RWPE2 (cell line): Measurements from ENCODE around the gene ELFN1.

Source experiments
- ATAC-seq: fragments of 200-7000 bp; cut with Tn5 transposase; 3 replicates; pipeline ENCODE4 v1.9.1; 2021; ENCODE audit warnings: low read depth
- DNase-seq: peaks from one replicate; pipeline ENCODE4 v3.0.0-alpha.2; 2020; ENCODE audit warnings: low spot score
- H3K27ac ChIP-seq: fragments of 450-650 bp; 2 replicates; pipeline ENCODE4 v1.5.1; 2017; ENCODE audit warnings: mild to moderate bottlenecking; ENCODE audit not compliant: poor library complexity, severe bottlenecking
- H3K27me3 ChIP-seq: fragments of 250-450 bp; sonication (Bioruptor Pico); 2 replicates; pipeline ENCODE4 v1.5.1; 2021; ENCODE audit warnings: mild to moderate bottlenecking, moderate library complexity; ENCODE audit not compliant: insufficient read depth, poor library complexity, severe bottlenecking
- H3K36me3 ChIP-seq: fragments of 250-450 bp; sonication (Bioruptor Pico); 2 replicates; pipeline ENCODE4 v1.5.1; 2020; ENCODE audit warnings: low read depth, mild to moderate bottlenecking, moderate library complexity
- H3K4me1 ChIP-seq: fragments of 250-450 bp; sonication (Bioruptor Pico); 2 replicates; pipeline ENCODE4 v1.5.1; 2021; ENCODE audit warnings: mild to moderate bottlenecking, moderate library complexity; ENCODE audit not compliant: insufficient read depth, poor library complexity, severe bottlenecking
- H3K4me3 ChIP-seq: fragments of 250-450 bp; sonication (Bioruptor Pico); 2 replicates; pipeline ENCODE4 v1.5.1; 2021; ENCODE audit warnings: mild to moderate bottlenecking, moderate library complexity; ENCODE audit not compliant: severe bottlenecking
- H3K9me3 ChIP-seq: fragments of 250-450 bp; sonication (Bioruptor Pico); 2 replicates; pipeline ENCODE4 v1.5.1; 2021; ENCODE audit warnings: mild to moderate bottlenecking, moderate library complexity; ENCODE audit not compliant: severe bottlenecking
- TF ChIP-seq, protein P1 (sequence below): fragments of 450-650 bp; IDR thresholded peaks from one replicate; pipeline ENCODE4 v1.5.1; 2017; ENCODE audit warnings: mild to moderate bottlenecking, moderate library complexity; ENCODE audit not compliant: poor library complexity, severe bottlenecking

ELFN1 gene

DNA sequence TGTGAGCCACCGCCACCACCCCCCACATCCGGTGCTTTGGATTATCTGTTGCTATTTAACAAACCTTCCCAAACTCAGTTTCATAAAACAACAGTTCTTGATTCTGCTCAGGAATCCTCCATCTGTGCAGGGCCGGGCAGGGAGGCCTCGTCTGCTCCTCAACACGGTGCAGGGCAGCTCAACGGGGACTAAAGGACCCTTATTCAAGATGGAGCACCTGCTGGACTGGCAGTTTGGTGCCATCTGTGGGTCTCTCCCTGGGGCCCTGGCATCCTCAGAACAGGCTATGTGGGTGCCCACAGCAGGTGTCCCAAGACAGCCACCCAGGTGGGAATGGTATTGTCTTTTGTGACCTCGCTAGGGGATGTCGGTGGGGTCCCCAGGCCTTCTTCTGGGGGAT, 31.0 kb upstream of the ELFN1 start:
- Histone ChIP-seq H3K27me3 (no peaks in the 10 kb centered on the region), H3K4me3 (no peak overlapping the region), H3K27ac (no peak overlapping the region), H3K4me1 (no peaks in the 10 kb centered on the region), H3K36me3 (no peaks in the 10 kb centered on the region), H3K9me3 (no peaks in the 10 kb centered on the region)
- TF ChIP-seq, protein P1, sequence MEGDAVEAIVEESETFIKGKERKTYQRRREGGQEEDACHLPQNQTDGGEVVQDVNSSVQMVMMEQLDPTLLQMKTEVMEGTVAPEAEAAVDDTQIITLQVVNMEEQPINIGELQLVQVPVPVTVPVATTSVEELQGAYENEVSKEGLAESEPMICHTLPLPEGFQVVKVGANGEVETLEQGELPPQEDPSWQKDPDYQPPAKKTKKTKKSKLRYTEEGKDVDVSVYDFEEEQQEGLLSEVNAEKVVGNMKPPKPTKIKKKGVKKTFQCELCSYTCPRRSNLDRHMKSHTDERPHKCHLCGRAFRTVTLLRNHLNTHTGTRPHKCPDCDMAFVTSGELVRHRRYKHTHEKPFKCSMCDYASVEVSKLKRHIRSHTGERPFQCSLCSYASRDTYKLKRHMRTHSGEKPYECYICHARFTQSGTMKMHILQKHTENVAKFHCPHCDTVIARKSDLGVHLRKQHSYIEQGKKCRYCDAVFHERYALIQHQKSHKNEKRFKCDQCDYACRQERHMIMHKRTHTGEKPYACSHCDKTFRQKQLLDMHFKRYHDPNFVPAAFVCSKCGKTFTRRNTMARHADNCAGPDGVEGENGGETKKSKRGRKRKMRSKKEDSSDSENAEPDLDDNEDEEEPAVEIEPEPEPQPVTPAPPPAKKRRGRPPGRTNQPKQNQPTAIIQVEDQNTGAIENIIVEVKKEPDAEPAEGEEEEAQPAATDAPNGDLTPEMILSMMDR, result no peak
- DNase-seq (no peak), ATAC-seq (no peak)

GRCh38 chr7:1639532-1640175, 30.4 kb upstream of the ELFN1 start:
- ATAC-seq (no peak), DNase-seq (no peak)
- Histone ChIP-seq H3K27ac (no peak overlapping the region), H3K36me3 (no peaks in the 10 kb centered on the region), H3K27me3 (no peaks in the 10 kb centered on the region), H3K4me3 (no peak overlapping the region), H3K9me3 (no peaks in the 10 kb centered on the region), H3K4me1 (no peaks in the 10 kb centered on the region)
- TF ChIP-seq, protein P1, result no peak

- DNase-seq, result no peak
- Histone ChIP-seq H3K27ac (no peak overlapping the region), H3K4me1 (no peaks in the 10 kb centered on the region), H3K36me3 (no peaks in the 10 kb centered on the region), H3K9me3 (no peaks in the 10 kb centered on the region), H3K4me3 (no peak overlapping the region), H3K27me3 (no peaks in the 10 kb centered on the region)
- no peak for ATAC-seq
- TF ChIP-seq, protein P1, result peak; percentile 18
These were observed 29.5 kb upstream of the ELFN1 start for GRCh38 chr7:1640376-1641172.

- TF ChIP-seq, protein P1, result no peak
- no peak for DNase-seq
- no peaks in the 10 kb centered on the region for H3K9me3 ChIP-seq
- no peak overlapping the region for H3K27ac ChIP-seq
- H3K4me1 ChIP-seq, result no peaks in the 10 kb centered on the region
- H3K36me3 ChIP-seq, result no peaks in the 10 kb centered on the region
- ATAC-seq, result no peak
- H3K27me3 ChIP-seq, result no peaks in the 10 kb centered on the region
- no peak overlapping the region for H3K4me3 ChIP-seq
These were observed 28.9 kb upstream of the ELFN1 start for GRCh38 chr7:1641173-1641572.
